Left forelimb (tissue), 1 donor: ENCODE data around the gene TIFAB.
"Not testable (repeated sequence)": the region's sequence is repeated elsewhere in the genome, so short reads cannot be mapped to it uniquely, and the experiment has no call there.

Source experiments
- DNase-seq: peaks from one replicate; pipeline ENCODE4 v3.0.0-alpha.2; 2018; ENCODE audit warnings: low spot score

Gene TIFAB, protein sequence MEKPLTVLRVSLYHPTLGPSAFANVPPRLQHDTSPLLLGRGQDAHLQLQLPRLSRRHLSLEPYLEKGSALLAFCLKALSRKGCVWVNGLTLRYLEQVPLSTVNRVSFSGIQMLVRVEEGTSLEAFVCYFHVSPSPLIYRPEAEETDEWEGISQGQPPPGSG

DNA sequence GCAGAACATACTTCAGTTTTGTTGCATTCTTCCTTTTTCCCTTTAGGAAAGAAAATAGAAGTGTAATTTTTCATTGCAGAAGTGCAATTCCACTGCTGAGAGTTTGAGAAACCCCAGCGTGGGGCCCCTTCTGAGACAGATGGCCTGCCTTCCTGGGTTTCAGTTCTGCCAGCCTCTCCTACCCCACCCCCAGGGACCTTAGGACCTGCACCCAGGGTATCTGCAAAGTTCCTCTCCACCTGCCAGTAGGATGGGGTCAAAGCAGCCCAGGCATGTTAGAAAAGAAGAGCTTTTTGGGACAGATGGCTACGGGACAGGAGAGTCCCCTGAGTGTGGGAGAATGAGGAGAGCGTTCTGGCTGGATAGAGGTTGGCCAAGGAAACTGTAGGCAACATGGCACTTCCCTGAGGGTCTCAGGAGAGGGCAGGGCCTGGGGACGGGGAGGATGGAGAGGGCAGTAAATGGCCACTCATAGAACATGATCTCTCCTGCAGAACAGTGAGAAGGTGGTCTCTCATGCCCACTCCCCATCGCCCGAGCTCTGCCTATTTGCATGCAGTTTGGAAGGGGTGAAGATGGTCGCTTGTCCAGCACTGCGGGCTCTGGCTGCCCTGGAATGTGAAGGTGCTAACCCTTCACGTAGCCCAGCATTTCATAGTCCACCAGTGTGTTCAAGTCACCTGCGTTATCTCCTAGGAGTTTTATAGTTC, at the start of gene TIFAB:
Gene TIFAB (minus strand): TSS at position 31 of the 710 bp plus-strand sequence. CDS start 2,412 bp downstream, outside the sequence.
- DNase-seq, result peak; percentile 60

DNA sequence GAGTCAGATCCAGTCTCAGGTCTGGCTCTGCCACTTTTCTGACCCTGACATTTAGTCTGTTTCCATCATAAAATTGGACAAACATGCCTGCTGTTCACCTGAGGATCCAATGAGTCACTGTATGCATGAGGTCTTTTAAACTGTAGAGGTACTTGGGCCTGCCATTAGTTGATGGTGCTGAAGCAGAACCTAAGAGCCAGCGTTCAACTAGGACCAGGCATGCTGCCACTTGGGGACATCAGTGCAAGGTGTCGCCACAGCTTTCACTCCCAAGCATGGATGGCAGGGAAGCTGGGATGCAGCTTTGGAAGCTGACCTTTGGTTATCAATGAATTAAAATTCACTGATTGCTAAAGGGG, 46.5 kb upstream of the TIFAB start:
- DNase-seq, result no peak

DNA sequence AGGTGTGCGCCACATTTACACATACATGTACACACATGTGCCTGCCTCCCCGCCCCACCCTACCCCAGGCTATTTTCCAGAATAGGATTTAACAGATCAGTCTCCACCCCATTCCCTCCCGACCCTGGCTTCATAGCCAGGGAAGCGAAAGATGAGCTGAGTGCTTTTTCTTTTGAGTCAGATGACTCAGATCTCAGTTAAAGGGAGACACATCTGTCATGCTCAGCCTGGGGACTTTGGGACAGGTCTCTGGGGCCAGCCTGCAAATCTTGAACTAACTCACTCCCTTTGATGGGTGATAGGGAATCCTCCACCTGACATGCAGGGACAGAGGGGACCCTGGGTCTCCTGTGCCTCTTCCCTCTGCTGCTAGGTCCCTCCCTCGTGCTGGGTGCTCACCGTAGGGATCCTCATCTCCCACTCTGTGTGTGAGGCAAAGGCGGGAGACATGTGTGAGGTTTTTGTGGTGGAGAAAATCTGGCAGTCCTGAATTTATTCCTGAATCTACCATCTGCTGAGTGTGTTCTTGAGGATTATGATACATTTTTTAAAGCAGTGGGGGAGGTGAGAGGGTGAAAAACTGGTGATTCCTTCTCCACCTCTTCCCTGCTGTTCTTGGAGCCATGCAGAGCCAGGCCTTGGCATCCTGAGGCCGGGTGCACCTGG, 46.0 kb upstream of the TIFAB start:
- peak; percentile 46 for DNase-seq

DNA sequence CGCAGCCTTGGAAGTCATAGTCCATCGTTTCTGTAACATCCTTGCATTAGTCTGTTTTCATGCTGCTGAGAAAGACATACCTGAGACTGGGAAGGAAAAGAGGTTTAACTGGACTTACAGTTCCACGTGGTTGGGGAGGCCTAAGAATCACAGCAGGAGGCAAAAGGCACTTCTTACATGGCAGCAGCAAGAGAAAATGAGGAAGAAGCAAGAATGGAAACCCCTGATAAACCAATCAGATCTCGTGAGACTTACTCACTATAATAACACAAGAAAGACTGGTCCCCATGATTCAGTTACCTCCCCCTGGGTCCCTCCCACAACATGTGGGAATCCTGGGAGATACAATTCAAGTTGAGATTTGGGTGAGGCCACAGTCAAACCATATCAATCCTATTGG, 43.4 kb upstream of the TIFAB start:
- DNase-seq, result not testable (repeated sequence)

DNA sequence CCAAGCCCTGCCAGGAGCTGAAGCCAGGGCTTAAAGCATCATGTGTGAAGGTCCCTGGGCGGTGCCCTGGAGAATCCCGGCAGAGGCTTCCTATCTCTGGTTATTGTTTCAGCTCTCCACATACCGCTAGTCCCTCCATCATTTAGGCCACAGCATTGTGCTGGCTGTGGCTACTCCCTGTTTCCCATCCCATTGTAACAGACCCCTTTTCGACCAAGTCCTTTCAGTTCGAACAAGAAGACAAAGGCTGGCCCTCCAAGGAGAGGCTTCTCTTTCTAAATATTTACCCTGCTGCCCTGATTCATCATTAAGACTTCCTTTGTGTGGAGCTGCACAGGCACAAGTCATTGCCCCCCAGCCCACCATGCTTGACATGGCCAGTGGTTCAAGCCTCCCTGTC, 42.0 kb upstream of the TIFAB start:
- DNase-seq, result peak; percentile 40

DNA sequence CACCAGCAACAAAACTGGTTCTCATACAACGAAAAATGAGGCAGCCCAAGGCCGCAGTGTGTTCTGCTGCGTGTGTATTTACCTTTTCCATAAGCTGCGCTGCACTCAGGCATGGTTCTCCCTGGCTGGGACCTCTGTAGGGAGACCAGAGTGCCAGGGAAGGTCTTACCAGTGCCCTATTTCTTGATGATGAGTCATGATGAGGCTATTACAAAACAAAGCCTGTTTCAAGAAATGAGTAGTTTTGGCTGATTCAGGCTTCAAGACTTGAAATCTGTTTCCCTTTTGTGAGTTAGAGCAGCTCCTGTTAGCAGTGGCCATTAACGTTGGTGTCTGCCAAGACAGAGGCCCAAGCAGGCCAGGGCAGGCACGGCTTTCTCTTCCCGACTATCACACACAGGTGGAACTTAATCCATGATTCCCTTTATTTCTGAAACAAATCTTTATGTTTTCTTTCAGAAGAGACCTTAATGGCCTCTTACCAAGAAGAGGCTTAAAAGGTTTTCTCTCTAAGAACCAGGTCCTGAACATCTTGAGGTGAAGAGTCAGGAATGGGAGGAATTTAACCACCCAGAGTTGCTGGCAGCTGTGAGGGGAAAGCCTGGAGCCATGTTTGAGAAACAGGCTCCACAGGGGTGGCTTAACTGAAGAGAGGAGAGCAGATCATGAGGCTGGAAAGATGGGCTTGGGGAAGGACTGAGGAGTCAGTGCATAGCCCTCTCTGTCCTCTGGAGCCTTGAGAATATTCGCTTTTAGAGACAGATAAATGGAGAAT, 41.4 kb upstream of the TIFAB start:
- peak; percentile 49 for DNase-seq

DNA sequence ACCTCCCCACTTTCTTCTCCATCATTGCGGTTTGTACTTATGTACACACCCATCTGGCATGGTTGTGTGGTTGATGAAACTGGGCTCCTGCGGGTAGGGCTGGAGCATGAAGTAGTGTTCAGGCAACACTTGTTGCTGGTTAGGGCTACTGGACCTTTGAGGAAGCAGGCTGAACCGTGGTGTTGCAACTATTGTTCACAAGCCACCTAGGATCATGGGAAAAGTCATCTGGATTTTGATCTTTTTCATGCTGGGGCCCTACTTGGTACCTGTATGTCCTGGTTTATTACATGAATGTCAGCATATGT, 40.1 kb upstream of the TIFAB start:
- peak; percentile 60 for DNase-seq

DNA sequence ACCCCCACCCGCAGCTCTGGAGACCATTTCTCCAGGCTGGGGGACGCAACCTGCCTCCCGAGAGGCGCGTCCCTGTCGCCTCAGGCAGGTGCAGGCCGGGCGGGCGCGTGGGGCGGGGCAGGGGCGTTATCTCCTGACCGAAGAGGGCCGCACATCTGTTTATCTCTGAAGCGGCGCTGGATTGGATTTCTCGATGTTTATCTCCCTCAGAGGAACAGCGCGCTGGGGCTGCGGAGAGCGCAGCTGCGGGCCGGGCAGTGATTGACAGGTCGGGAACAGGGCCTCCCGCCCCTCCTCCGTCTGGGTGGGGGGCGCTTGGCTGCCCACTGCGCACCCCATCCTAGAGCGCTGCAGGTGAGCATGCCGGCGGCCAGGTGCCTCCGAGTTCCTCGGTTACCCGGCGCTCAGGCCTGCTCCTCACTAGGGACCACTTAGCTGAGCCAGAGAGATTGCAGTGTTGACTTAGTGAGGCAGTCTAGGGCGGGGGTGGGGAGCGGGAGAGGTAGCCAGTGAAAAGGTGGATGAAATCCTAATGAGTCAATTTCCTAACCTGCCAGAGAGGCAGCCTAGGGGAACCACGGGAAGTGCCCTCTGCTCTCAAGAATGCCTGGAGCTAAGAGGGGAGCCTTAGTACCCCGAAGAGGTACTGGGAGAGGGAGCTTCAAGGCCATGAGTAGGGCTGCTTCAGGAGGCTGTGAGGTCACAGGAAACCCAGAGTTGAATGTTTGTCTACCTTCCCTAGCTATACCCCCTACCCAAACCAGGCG, 39.6 kb upstream of the TIFAB start:
- DNase-seq, result peak; percentile 25

DNA sequence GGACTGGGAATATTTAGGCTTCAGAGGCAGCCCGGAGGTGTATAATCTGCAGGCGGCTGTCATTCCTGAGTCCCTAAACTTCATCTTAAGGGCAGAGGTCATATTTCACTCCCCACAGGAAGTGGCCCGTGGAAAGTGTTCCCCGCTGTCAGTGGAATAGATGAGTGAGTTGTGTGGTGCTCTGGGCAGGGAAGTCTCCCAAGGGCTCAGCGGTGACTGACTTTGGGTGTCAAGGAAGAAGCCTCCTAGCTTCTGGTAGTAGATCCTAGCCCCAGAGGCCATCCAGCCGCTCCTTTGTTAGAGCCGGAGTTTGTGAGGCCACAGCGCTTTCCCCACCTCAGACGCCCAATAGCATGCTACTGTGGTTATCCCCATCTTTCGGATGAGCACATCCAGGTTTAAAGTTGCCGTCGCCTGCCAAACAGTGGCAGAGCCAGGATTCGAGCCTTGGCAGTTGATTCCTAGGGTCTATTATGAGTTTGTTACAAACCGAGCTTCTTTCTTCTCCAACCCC, 38.9 kb upstream of the TIFAB start:
- DNase-seq, result peak; percentile 40

DNA sequence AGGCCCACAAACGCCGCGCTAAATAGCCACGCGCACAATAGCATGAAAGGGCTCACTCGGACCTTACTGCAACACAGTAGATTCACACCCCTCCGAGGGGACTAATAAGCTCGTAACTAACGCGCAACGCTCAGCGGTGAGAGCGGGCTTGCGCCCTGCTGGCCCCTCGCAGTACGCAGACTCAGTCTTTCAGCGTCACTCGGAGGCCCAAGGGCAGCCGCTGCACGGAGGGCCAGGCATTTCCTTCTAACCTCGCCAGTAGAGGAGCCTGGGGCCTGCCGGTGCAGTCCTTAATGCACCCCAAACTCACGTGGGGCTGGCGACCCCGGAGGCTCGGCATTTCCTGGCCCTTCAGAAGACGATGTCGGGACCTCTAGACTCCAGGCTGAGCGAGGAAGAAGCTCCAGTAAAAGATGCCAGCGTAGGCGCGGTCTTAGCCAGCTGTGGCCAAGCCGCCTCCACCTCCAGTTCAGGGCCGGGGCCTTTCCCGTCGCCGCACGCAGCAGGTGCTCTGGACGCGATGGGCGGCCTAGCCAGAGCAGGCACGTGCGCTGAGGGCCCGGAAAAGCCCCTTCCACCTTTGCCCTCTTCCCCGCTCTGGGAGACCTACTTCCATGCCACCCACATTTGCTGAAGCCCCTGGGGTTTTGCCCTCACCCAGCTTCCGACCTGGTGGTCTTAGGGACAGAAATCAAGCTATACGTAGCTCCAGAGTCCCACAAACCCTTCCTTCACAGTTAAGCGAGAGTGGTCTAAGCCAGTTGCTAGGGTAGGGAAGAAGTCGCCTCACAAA, 38.3 kb upstream of the TIFAB start:
- DNase-seq, result peak; percentile 57

DNA sequence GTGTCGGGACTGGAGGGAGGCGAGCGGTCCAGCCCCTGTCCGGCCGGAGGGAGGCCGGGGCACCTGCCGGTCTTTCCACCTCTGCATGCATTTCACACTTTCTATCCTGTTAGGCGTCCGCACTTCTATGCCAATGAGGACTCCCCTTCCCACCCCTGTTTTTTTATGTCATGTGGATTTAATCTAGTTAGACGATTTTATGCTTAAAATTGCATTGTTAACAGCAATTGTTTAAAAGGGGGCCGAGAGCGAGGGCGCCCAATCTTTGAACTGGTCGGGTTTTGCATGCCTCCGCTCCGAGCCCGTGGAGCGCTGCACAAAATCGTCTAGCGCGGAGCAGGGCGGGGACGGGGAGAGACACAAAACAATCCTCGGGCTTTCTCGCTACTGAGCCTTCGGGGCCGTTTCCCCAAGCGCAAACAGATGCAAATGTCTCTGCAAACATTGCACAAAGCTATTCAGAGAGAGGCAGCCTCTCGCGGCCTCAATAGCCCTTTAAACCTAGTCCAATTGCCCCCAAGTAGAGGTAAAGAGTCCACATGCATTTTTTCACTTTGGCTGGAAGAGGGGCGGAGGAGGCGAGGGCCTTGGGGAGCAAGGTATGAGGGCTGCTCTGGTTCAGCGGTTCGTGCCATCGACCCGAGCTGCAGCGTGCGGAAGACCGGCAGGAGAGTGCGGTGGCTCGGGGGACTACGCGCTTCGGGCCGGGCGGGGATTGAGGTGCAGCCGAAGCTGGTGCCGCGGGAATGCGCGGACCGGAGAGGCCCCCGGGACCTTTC, 37.5 kb upstream of the TIFAB start:
- DNase-seq, result peak; percentile 62

DNA sequence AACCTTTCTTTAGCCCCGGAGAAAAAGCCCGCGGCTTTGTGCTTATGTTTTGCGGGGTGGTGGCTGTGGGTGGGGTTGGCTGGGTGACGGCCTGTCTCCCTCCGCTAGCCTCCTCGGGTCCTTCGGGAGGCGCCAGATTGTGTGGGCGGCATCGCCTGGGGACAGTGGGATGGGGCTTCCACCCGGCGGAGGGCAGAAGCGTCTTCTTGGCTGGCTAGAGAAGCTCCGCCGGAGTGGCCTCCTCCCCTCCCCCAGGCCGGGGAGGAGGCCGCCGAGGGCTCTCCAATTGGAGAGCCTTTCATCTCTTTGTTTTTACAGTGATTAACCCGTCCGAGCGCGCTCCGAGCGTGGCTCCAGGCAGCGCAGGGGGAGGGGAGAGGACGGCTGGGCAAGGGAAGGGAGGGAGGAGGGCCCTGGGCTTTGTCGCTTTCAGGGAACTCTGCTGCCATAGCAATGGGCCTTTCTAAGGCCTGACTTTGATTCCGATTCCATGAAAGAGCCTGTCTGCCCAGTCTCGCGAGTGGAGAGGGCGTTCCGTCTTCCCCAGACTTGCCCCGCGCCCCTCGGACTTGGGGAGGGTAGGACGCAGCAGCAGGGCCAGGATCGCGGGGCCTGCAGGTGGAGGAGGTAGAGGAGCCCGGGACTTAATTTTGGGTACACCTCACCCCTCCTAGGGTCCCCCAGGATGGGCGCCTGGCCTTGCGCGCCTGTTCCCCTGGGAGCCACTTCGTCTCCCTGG, 36.7 kb upstream of the TIFAB start:
- peak; percentile 65 for DNase-seq

DNA sequence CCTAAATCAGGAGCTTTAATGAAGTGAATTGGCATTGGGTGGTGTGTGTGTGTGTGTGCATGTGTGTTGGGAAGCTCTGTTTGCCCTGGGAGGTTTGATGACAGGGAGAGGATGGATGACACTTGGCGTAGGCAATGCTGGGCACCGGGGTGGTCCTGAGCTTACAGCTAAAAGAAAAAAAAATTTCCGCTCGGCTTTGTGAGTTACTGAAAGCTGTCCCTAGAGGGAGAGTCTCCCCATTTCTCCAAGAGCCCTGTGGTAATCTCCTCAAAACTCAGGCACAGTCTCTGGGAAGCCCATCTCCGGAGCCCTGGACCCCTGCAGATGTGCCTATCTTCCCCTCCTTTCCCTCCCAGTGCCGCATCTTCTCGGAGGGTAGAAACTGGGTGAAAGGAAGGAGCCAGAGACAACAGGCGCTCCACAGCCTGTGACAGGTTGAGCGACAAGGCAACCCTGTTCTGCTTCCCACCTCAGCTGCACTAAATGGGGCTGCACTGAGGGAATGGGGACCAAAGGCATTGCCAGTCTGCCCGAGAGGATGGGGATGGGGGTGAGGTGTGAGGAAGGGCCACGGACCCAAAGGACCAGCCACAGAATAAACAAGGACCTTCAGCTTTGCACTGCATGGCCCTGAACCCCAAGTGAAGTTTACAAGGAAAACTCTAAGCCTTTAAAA, 35.8 kb upstream of the TIFAB start:
- peak; percentile 48 for DNase-seq

DNA sequence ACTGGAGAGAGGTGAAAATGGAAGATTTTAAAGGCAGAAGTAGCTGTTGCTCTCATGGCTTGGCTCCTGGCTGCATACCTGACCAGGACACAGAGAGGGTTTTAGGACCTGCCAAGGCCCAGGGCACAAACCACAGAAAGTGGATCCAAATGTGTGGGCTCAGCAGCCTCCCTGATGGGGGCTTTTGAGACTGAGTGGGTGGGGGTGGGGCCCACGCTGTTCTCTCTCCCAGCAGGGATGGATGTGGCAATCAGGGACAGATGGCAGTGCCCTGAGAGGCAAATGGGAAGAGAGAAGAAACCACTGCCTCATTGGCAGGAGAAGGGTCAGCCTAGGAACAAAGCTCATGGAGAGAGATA, 34.9 kb upstream of the TIFAB start:
- peak; percentile 56 for DNase-seq

DNA sequence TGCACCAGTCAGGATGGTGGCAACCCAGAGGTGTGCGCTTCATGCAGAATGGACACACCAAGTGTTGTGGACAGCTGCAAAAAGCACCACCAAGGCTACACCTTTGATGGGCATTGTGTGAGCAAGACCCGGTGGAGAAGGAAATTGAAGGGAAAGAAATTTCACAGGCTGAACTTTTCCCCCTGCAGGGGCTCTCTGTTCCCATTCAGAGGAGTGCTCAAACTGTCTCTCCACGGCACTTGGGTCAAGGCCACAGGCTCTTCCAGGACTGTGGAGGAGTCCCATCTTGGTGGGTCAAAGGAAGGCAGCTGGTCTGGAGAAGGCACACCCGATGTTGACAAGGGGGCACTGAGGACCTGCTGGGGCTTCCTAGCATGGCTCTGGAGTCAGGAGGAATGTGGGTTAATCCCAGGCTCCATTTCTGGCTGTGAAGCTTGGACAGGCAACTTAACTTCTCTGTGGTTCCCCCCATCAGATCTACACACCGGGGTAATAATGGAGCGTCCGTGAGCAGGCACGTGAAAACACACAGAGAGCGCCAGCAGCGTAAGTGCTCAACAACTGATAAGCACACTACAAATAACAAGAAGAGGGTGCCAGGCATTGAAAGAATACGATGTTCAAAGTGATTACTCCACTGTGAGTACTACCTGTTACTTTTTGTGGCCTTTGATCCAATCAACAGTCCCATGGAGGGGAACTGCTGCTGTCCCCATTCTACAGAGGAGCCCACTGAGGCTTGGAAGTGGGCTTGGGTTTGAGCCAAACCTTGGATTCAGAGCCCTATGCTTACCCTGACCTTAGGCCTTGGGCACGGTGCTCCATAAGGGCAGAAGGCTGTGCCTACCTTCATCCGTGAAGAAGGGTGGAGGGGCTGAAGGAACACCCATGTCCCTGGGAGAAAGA, 34.2 kb upstream of the TIFAB start:
- DNase-seq, result peak; percentile 23

DNA sequence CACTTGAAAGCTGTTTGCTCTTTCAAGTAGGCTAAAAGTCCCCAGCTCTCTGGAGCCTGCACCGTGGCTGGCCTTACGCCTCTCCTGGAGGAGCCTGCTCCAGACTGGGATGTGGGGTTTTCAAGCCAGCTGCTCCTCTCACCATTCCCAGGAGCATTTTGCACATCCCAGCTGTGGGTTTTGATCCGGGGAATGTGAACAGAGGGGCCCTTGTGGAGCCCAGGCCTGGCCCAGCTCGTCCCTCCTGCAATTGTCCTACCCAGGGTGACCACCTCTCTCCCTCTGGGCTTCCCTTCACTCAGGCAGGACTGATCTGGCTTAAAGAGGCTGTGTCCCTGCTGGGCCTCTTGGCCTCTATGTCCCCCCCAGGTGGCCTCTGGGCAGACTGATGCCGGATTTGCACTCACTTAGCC, 32.5 kb upstream of the TIFAB start:
- DNase-seq, result peak; percentile 57

DNA sequence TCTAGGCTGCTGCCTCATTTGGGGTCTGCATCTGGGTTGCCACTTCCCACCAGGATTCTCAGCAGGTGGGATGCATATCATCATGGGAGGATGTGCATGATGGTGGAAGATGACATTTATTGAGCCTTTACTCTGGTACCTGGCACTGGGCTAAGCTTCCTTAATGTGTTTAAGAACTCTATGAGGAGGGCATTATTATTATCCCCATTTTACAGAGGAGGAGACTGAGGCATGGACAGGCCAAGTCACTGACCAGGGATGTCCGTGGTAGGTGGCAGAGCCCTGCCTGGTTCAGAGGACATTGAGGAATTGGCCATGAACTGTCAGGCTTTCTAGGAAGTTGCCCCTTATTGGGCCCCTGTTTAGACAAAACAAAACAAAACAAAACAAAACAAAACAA, 31.1 kb upstream of the TIFAB start:
- peak; percentile 23 for DNase-seq

DNA sequence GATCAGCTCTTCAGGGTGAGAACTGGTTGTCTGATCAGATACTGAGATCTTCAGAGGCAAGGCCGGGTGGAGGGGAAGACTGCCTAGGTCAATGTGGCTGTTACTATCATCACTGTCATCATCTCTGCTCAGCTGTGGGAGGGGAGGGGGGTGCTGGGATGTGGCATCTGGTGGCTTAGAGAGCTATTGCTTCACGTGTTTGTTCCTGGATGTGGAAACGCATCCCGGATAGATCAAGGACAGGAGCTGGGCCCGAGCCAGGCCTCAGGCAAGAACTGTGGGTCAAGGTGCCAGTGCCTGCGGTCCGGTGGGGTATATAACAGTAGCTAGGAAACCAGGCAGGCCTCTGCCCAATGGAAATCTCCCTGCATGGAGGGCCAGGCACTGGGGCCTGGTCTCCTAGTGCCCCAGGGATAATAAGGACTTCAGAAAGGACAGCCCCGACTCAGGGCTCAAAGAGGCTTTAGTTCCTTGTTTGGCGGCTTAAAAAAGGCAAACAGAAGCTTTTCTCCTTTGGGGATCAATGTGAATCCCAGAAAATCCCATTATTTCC, 30.3 kb upstream of the TIFAB start:
- DNase-seq, result peak; percentile 56
